HCT116 (cell line): Measurements from ENCODE around the gene RBM34. TPM values are rescaled to one million over a fixed set of nuclear protein-coding genes. Genes with fewer than 3 reads are reported as not detected.
A peak's percentile ranks its signal among the peaks of the same experiment; 100 is the strongest.

ENCODE experiments used
- ATAC-seq: fragments of 200-7000 bp; cut with Tn5 transposase; 2 replicates; pipeline ENCODE4 v1.9.1; 2020; ENCODE audit warnings: mild to moderate bottlenecking, moderate library complexity
- BruUV-seq: library from RNA; stranded (reverse); fragments of 400-500 nt; replicated peaks from 2 replicates; lab custom pipeline; 2021; lab: Mats Ljungman, UMichigan
- CTCF ChIA-PET: fragments of 300-600 bp; sonication (Branson Sonifier 250); formaldehyde crosslinking; loops from one replicate; lab custom pipeline; 2021; ENCODE audit warnings: antibody characterized with exemption; lab: Charles Lee
- POLR2A ChIA-PET: fragments of 300-600, 350-600 bp; sonication (Branson Sonifier 250); formaldehyde crosslinking; loops from one replicate; lab custom pipeline; 2021; ENCODE audit warnings: antibody characterized with exemption; lab: Charles Lee
- RAD21 ChIA-PET, 2 experiments: fragments of 300-600 bp; sonication (Branson Sonifier 250); formaldehyde crosslinking; loops; one replicate each; lab custom pipeline; 2023; ENCODE audit warnings: low total read pairs in 2 of 2; ENCODE audit not compliant: uncharacterized antibody in 2 of 2, unreplicated experiment in 2 of 2, low non-redundant PET in 1 of 2; lab: Charles Lee
- DNase-seq: peaks from one replicate; pipeline ENCODE4 v3.0.0-alpha.2; 2010; ENCODE audit warnings: low read depth, low spot score
- H2AFZ ChIP-seq: fragments of 200-600 bp; shearing (Covaris generic), sonication (generic); 2 replicates; pipeline ENCODE4 v1.6.1; 2017; ENCODE audit warnings: low read depth, mixed run types, mixed read lengths, antibody characterized with exemption, low read length; ENCODE audit not compliant: poor library complexity, severe bottlenecking
- H3K27ac ChIP-seq: 2 replicates; pipeline ENCODE4 v1.5.1; 2012; ENCODE audit warnings: low read depth, low read length
- H3K27me3 ChIP-seq: fragments of 200-600 bp; sonication (generic); 2 replicates; pipeline ENCODE4 v1.6.1; 2016; ENCODE audit warnings: mixed run types, low read length, mixed read lengths; ENCODE audit not compliant: insufficient read depth
- H3K36me3 ChIP-seq, 2 experiments: fragments of 200-500 bp in 1 of 2; fragments of 200-600 bp in 1 of 2; sonication (Bioruptor generic) in 1 of 2; sonication (generic) in 1 of 2; 2 replicates each; pipeline versions ENCODE4 v1.5.1 to v1.6.1; 2014 to 2016; ENCODE audit warnings: low read length in 2 of 2, inconsistent platforms in 1 of 2, mixed read lengths in 1 of 2, mixed run types in 1 of 2; ENCODE audit not compliant: insufficient read depth in 2 of 2, control insufficient read depth in 1 of 2
- H3K4me1 ChIP-seq, 2 experiments: fragments of 200-600 bp in 1 of 2; sonication (generic) in 1 of 2; 2 replicates each; pipeline versions ENCODE4 v1.5.1 to v1.6.1; 2012 to 2017; ENCODE audit warnings: low read length in 2 of 2, inconsistent platforms in 1 of 2, mild to moderate bottlenecking in 1 of 2, mixed read lengths in 1 of 2, mixed run types in 1 of 2, moderate library complexity in 1 of 2; ENCODE audit not compliant: insufficient read depth in 2 of 2, control insufficient read depth in 1 of 2
- H3K4me2 ChIP-seq: fragments of 200-600 bp; sonication (generic); 2 replicates; pipeline ENCODE4 v1.6.1; 2017; ENCODE audit warnings: mixed run types, low read length, mixed read lengths
- H3K4me3 ChIP-seq, 2 experiments: fragments of 200-600 bp in 1 of 2; sonication (generic) in 1 of 2; replicated peaks in 1 of 2; 2 replicates each; pipeline ENCODE4 v1.5.1; 2011 to 2016; ENCODE audit warnings: low read length in 2 of 2, control low read depth in 1 of 2, low read depth in 1 of 2, mild to moderate bottlenecking in 1 of 2, mixed read lengths in 1 of 2, mixed run types in 1 of 2
- H3K79me2 ChIP-seq: fragments of 200-600 bp; sonication (generic); 2 replicates; pipeline ENCODE4 v1.6.1; 2017; ENCODE audit warnings: mild to moderate bottlenecking, mixed run types, low read length, moderate library complexity, mixed read lengths; ENCODE audit not compliant: insufficient read depth
- H3K9ac ChIP-seq: fragments of 200-600 bp; sonication (generic); 2 replicates; pipeline ENCODE4 v1.6.1; 2016; ENCODE audit warnings: low read length, mixed read lengths
- H3K9me2 ChIP-seq: fragments of 200-600 bp; sonication (generic), shearing (Covaris generic); 2 replicates; pipeline ENCODE4 v1.6.1; 2017; ENCODE audit warnings: mixed run types, mild to moderate bottlenecking, moderate library complexity; ENCODE audit not compliant: insufficient read depth
- H3K9me3 ChIP-seq, 2 experiments: fragments of 200-500 bp in 1 of 2; fragments of 200-600 bp in 1 of 2; sonication (Bioruptor generic) in 1 of 2; sonication (generic) in 1 of 2; 2 replicates each; pipeline ENCODE4 v1.6.1; 2014 to 2017; ENCODE audit warnings: low read length in 2 of 2, mixed read lengths in 2 of 2, inconsistent platforms in 1 of 2, low read depth in 1 of 2, mild to moderate bottlenecking in 1 of 2, mixed run types in 1 of 2, moderate library complexity in 1 of 2; ENCODE audit not compliant: control insufficient read depth in 1 of 2, insufficient read depth in 1 of 2
- H4K20me1 ChIP-seq: fragments of 200-600 bp; sonication (generic), shearing (Covaris generic); 2 replicates; pipeline ENCODE4 v1.6.1; 2017; ENCODE audit warnings: mixed run types, mild to moderate bottlenecking, moderate library complexity; ENCODE audit not compliant: insufficient read depth
- CBX3 ChIP-seq: IDR thresholded peaks from 2 replicates; pipeline ENCODE4 v1.6.1; 2012; ENCODE audit warnings: low read depth
- ELF1 ChIP-seq: IDR thresholded peaks from 2 replicates; pipeline ENCODE4 v1.6.1; 2012; ENCODE audit warnings: low read depth, borderline replicate concordance
- JUND ChIP-seq: IDR thresholded peaks from 2 replicates; pipeline ENCODE4 v1.6.1; 2012
- POLR2A ChIP-seq: IDR thresholded peaks from 2 replicates; pipeline ENCODE4 v1.7.0; 2011; ENCODE audit warnings: borderline replicate concordance; ENCODE audit not compliant: insufficient read depth, insufficient read length; ENCODE audit errors: extremely low read depth
- POLR2AphosphoS5 ChIP-seq: IDR thresholded peaks from 2 replicates; pipeline ENCODE4 v1.6.1; 2011; ENCODE audit warnings: mild to moderate bottlenecking, low read depth, low read length, moderate library complexity
- REST ChIP-seq: IDR thresholded peaks from 2 replicates; pipeline ENCODE4 v1.6.1; 2012; ENCODE audit warnings: low read depth
- SIN3A ChIP-seq: IDR thresholded peaks from 2 replicates; pipeline ENCODE4 v1.6.1; 2012; ENCODE audit warnings: low read depth
- SP1 ChIP-seq: IDR thresholded peaks from 2 replicates; pipeline ENCODE4 v1.6.1; 2012; ENCODE audit warnings: low read depth
- TCF7L2 ChIP-seq: IDR thresholded peaks from 2 replicates; pipeline ENCODE4 v1.7.0; 2011; ENCODE audit warnings: borderline replicate concordance, inconsistent platforms; ENCODE audit not compliant: insufficient read depth, insufficient read length; ENCODE audit errors: extremely low read depth
- ZFX ChIP-seq: fragments of 450-650 bp; IDR thresholded peaks from 2 replicates; pipeline ENCODE4 v1.6.1; 2017
- intact Hi-C: fragments of 100-400 bp; cut with micrococcal nuclease; formaldehyde crosslinking; loops from 2 replicates; pipeline ENCODE4 v1.10.0; 2022
- total RNA-seq: library from RNA; stranded (reverse); gene quantifications from one replicate; pipeline ENCODE4 v1.2.1, GENCODE V29; 2021; ENCODE audit not compliant: unreplicated experiment
- TF ChIP-seq, protein P1 (sequence below): IDR thresholded peaks from 2 replicates; pipeline ENCODE4 v1.6.1; 2012
- TF ChIP-seq, protein P2 (sequence below): IDR thresholded peaks from 2 replicates; pipeline ENCODE4 v1.6.1; 2011; ENCODE audit warnings: mild to moderate bottlenecking, low read length, moderate library complexity; ENCODE audit not compliant: insufficient replicate concordance; ENCODE audit errors: extremely low read depth

The RBM34 gene
- total RNA-seq, 1 experiment from 2014 or later, result 82.0 TPM

GRCh38 chr1:235128456-235129328, 32.4 kb downstream of the RBM34 start, which contains the start of gene TOMM20:
TOMM20 (minus strand) TSS chr1:235128837; CDS start chr1:235128715, 122 bp downstream.
- H3K9me2 ChIP-seq, result no peaks in the 10 kb centered on the region
- ChIA-PET CTCF (interaction anchor here (0.9 kb wide), 1 partner anchor 28 kb away, joined by 4 read pairs; no protein-coding TSS in a partner anchor), POLR2A (interaction anchor here (1.1 kb wide), 1 partner anchor 9 kb away, joined by 4 read pairs; no protein-coding TSS in a partner anchor), RAD21 (interaction anchor here in 1 of 2 experiments (0.7 kb wide), 1 partner anchor 164 kb away, joined by 3 read pairs; no protein-coding TSS in a partner anchor)
- TF ChIP-seq POLR2A, result peak; percentile 85
- no peak for TF ChIP-seq REST
- no peak for TF ChIP-seq JUND
- TF ChIP-seq, protein P1, sequence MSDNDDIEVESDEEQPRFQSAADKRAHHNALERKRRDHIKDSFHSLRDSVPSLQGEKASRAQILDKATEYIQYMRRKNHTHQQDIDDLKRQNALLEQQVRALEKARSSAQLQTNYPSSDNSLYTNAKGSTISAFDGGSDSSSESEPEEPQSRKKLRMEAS, result peak; percentile 97
- TF ChIP-seq POLR2AphosphoS5, result peak; percentile 95
- TF ChIP-seq ELF1, result peak; percentile 71
- TF ChIP-seq SP1, result peak; percentile 37; the same call in 1 of the 2 replicates
- TF ChIP-seq, protein P2, sequence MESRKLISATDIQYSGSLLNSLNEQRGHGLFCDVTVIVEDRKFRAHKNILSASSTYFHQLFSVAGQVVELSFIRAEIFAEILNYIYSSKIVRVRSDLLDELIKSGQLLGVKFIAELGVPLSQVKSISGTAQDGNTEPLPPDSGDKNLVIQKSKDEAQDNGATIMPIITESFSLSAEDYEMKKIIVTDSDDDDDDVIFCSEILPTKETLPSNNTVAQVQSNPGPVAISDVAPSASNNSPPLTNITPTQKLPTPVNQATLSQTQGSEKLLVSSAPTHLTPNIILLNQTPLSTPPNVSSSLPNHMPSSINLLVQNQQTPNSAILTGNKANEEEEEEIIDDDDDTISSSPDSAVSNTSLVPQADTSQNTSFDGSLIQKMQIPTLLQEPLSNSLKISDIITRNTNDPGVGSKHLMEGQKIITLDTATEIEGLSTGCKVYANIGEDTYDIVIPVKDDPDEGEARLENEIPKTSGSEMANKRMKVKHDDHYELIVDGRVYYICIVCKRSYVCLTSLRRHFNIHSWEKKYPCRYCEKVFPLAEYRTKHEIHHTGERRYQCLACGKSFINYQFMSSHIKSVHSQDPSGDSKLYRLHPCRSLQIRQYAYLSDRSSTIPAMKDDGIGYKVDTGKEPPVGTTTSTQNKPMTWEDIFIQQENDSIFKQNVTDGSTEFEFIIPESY, result no peak
- TF ChIP-seq SIN3A, result peak; percentile 92
- peak; percentile 91 for TF ChIP-seq ZFX
- TF ChIP-seq CBX3, result peak; percentile 93
- peak; percentile 85 for TF ChIP-seq TCF7L2
- no peaks in the 10 kb centered on the region for H3K27me3 ChIP-seq
- H3K4me2 ChIP-seq, result peak within 1 kb of the TSS; percentile 80
- DNase-seq (peak; percentile 96), ATAC-seq (peak; percentile 97)
- H3K79me2 ChIP-seq, result peaks cover 50% of the 10 kb centered on the region
- peaks cover 30% of the 10 kb centered on the region; the same call in 1 of the 2 replicates for H4K20me1 ChIP-seq
- H3K27ac ChIP-seq, result peak within 1 kb of the TSS; percentile 80
- H3K4me1 ChIP-seq, result peaks cover 10 to 18% of the 10 kb centered on the region in 2 experiments; a peak in 3 of 4 replicates
- H3K36me3 ChIP-seq, result peaks cover 7 to 22% of the 10 kb centered on the region in 2 experiments; a peak in 3 of 4 replicates
- H2AFZ ChIP-seq, result peak within 1 kb of the TSS; percentile 96
- BruUV-seq, result TSS peak; percentile 91
- H3K9me3 ChIP-seq, result no peaks in the 10 kb centered on the region
- H3K4me3 ChIP-seq, result peak within 1 kb of the TSS; percentile 95 to 98
- intact Hi-C loops, result no loop called here
- H3K9ac ChIP-seq, result peak within 1 kb of the TSS; percentile 97
